Left forelimb (tissue), 1 donor: ENCODE measurements around the gene SLC38A5.
"Not testable (repeated sequence)": the region's sequence is repeated elsewhere in the genome, so short reads cannot be mapped to it uniquely, and the experiment has no call there.

Experiments used
- DNase-seq: peaks from one replicate; pipeline ENCODE4 v3.0.0-alpha.2; 2018; ENCODE audit warnings: low spot score

The SLC38A5 gene

DNA sequence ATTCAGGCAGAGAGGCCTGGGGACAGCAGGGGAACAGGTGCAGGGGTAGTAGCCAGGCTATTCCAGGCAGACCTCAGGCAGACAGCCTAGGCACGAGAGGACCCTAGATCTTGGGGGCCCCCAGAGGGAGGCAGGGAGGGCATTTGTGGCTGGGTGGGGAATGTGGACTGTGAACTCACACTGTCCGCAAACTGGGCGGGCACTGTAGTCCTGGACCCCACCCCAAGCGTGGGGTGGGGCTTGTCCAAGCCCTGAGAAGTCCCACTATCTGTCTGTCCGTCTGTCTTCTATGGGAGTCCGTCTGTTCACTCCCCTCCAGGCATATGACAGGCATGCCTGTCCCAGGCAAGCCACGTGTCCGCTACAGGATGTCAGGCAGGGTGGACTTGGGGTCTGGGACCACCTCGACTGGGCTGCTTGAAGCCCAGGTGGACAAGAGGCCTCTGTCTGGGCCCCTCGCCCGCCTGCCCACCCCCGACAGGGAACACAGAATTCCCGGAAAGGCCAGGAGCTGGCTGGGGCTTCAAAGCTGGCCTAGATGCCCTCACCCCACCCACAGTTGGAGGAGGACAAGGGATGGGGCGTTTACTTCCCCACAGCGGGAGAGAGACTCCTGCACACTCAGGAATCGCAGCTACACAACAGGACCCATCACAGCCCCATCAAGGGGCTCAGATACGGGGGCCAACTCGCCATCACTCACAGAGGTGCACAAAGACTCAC lies at the start of gene SLC38A5:
TSS of gene SLC38A5 (minus strand) at position 151 of the 723 bp plus-strand sequence. CDS start 2,336 bp downstream, outside the sequence.
- no peak for DNase-seq

- not testable (repeated sequence) for DNase-seq
These were observed 49.4 kb upstream of the SLC38A5 start for GRCh38 chrX:48519481-48519880.

GRCh38 chrX:48516987-48517386 lies 46.9 kb upstream of the SLC38A5 start:
- DNase-seq = no peak

DNA sequence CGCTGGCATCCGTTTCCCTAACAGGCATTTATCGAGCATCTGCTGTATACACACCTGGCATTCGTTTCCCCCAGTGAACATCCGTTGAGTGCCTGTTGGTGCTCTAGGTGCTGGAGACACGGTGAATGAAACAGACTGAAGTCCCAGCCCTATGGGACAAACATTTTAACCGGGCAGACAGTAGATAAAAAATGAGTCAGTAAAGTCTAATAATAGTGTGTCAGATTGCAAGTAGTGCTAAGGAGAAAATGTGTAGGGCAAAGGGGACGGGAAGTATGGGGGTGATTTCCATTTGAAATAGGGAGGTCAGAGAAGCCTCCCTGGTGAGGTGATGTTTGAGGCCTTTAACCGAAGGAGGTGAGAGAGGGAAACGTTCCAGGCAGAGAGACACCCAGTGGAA lies 46.2 kb upstream of the SLC38A5 start:
- no peak for DNase-seq

DNA sequence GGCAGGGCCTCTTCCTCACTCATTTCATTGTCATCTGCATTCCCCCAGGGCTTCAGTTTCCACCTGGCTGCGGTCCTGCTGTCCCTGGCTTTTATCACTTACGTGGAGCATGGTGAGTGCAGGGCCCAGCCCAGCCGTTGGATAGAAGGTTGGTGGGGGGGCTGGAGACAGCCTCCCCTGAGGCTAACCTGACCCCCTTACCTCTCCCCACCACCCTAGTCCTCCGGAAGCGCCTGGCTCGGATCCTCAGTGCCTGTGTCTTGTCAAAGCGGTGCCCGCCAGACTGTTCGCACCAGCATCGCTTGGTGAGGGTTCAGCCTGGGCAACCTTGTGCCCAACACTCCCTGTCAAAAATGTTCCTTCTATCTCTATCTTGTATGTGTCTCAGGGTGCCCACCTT lies 45.8 kb upstream of the SLC38A5 start:
- no peak for DNase-seq

DNA sequence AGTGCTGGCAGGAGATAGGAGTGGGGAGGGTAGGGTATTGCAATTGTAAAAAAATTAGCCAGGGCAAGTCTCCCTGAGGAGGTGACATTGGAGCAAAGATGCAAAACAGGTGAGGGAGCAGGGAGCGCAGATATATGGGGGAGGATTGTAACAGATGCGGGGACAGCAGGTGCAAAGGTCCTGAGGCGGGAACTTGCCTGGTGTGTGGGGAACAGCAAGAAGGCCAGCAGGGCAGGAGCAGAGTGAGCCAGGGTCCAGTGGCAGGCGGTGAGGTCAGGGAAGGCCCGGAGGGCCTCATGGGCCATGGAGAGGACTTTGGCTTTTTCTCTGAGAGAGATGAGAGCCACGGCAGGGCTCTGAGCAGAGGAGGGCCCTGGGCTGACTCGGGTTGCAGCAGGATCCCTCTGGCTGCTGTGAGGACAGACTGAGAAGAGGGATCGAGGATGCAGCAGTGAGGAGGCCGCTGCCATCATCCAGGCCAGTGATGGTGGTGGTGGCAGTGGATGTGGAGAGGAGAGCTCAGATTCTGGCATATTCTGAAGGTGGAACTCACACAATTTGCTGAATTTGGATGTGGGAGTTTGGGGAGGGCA lies 44.9 kb upstream of the SLC38A5 start:
- no peak for DNase-seq

- DNase-seq = no peak
These were observed 44.2 kb upstream of the SLC38A5 start for GRCh38 chrX:48514126-48514806.

DNA sequence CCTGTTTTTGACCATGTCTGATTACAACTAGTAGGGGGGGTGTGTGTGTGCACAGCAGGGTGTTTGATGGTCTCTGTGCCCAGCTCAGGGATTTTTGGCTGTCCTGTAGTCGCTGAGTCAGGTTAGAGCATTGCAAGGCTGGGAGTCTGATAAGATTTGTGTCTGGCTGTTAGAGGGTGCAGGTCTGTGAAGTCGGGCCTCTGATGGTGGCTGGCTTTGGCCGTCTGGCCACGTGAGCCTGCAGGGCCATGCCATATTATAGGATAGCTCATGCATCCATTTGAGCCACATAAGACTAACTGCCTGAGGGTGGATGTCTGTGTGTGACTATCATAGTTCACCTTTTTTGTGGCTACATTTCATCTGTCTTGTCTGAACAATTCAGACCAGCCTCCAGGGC lies 43.6 kb upstream of the SLC38A5 start:
- no peak for DNase-seq

DNA sequence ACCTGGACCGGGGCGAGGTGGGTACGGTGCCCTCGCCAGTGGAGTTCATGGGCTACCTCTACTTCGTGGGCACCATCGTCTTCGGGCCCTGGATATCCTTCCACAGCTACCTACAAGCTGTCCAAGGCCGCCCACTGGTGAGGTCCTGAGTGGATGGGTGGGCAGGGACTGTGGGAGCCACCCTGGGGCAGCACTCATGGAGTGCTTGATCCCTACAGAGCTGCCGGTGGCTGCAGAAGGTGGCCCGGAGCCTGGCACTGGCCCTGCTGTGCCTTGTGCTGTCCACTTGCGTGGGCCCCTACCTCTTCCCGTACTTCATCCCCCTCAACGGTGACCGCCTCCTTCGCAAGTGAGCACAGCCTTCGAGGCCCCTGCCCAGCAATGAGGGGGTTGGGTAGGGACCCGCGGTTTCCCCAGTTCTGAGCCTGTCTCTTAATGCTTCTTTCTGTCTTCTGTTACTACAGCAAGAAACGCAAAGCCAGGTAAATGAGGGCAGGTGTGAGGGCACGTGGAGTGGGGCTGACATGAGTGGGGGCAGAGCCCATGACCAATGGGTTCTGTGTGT lies 42.4 kb upstream of the SLC38A5 start:
- no peak for DNase-seq

- no peak for DNase-seq
These were observed 41.5 kb upstream of the SLC38A5 start for GRCh38 chrX:48511560-48511959.

- DNase-seq = no peak
These were observed 39.6 kb upstream of the SLC38A5 start for GRCh38 chrX:48509619-48510018.

DNA sequence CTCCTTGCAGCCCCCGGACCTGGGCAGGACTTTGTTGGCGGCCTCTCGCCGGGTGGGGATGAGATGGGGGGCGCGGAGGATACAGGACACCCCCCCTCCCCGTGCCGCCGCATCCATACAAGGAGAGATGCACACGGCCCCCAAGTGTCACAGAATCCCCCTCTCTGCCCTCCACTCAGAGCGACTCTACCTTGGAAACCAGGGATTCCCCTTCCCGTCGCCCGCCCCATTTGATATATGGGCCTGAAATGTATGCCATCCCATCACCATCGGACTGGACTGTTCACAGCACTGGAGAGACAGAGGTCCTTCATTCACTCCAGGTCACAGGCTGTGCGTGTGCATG lies 39.2 kb upstream of the SLC38A5 start:
- DNase-seq = no peak

DNA sequence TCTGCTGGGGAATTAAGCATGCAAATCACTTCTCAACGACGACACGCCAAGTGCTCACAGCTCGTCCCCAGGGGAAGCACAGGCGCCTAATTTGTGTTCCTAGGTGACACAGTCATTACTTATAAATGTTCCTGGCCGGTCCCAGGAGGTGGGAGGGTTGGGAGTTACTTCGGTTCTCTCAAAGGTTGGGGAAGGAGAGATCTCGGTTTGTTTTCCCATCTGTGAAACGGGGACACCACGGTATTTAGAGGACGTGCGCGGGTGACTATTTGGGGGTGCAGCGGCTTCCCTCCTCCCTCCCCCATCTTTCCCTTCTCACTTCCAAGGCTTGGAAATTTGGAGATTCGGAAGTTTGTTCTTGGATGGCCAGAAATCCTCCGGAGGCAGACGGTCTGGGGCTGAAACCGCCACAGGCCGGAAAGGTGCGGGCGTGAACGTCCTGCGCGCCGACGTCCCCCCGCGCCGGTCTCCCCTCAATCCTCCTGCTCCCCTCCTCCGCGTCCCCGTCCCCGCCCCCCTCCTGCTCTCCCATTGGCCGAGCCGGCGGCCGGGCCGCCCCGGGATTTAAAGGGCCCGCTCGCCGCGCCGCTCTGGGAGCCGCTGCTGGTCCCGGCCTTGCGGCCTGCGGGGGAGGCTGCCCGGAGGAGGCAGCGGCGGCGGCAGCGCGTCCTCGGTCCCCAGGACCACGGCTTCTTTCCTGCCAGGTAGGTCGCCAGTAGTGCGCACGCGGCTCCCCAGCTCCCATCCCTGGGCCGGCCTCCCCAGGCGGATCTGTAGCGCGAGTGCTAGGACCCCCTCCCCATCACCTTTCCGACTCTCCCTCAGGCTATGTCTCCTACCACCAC lies 38.6 kb upstream of the SLC38A5 start, which contains the start of gene PORCN:
TSS of gene PORCN (plus strand) at position 593 of the 845 bp plus-strand sequence. CDS start 829 bp downstream, outside the sequence.
- peak; percentile 80 for DNase-seq

- no peak for DNase-seq
These were observed 37.2 kb upstream of the SLC38A5 start for GRCh38 chrX:48507246-48507645.

DNA sequence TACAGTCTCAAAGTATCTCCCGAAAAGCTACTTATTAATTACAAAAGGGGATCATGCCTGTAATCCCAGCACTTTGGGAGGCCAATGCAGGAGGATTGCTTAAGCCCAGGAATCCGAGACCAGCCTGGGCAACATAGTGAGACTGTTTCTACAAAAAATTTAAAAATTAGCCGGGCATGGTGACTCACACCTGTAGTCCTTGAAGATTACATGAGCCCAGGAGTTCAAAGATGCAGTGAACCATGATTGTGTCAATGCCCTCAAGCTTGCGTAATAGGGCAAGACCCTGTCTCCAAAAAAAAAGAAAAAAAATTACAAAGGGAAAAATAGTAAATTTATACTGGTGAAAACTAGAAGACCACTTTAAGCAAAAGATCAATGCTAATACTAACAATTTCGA lies 35.4 kb upstream of the SLC38A5 start:
- DNase-seq = no peak

- no peak for DNase-seq
These were observed 34.2 kb upstream of the SLC38A5 start for GRCh38 chrX:48504261-48504660.

DNA sequence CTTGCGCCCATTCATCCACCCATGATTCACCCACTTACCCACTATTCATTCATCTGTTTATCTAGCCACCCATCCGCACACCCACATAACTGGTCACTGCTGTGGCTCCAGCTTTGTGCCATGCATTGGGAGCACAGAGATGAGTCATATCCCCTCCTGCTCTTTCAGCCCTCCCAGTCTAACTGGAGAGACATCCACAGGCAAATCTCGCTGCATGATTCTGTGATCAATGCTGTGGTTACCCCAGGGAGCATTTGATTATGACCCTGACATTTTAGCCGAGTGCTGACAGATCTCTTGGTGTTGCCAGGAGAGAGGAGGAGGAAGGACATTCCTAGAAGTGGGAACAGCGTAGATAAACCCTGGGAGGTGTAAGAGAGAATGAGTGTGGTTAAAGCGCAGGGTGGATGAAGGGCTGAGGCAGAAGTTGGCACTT lies 28.3 kb upstream of the SLC38A5 start:
- DNase-seq = no peak

DNA sequence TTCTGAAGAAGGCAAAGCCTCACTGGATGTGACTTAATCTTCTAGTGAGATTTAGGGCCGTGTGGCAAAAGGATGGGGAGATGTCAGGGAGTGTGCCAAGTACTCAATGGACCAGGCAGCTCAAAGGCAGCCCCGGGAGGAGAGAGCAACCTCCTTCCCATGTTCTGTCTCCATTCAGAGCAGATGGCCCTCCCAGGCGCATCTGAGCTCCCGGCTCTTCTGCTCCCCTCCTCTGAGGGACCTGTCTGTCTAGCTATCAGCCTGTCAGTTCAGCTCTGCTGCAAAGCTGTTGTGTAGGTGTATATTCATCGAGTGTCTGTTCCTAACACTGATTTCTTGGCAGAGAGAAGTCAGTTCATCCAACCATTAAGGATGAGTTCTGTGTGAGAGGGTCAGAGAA lies 27.8 kb upstream of the SLC38A5 start:
- DNase-seq = no peak

- no peak for DNase-seq
These were observed 26.6 kb upstream of the SLC38A5 start for GRCh38 chrX:48496660-48497059.

DNA sequence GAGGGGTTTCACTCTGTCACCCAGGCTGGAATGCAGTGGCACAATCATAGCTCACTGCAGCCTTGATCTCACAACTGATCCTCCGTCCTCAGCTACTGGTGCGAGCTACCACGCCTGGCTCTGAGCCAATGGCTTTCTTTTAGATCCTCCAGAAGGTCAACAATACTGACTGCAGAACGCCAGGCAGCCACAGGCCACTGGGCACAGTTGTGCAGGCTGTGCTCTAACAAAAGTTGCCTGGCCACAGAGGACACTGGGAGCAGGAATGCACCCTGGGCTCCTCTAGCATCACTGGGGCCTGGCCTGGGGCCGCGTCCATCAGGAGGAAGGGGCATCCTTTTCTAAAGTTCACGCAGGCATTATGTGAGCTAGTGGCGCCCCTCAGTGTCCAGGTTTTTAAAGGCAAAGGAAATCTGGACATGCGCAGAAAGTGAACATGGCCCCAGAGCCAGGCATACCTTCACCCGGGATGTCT lies 23.9 kb upstream of the SLC38A5 start:
- no peak for DNase-seq

DNA sequence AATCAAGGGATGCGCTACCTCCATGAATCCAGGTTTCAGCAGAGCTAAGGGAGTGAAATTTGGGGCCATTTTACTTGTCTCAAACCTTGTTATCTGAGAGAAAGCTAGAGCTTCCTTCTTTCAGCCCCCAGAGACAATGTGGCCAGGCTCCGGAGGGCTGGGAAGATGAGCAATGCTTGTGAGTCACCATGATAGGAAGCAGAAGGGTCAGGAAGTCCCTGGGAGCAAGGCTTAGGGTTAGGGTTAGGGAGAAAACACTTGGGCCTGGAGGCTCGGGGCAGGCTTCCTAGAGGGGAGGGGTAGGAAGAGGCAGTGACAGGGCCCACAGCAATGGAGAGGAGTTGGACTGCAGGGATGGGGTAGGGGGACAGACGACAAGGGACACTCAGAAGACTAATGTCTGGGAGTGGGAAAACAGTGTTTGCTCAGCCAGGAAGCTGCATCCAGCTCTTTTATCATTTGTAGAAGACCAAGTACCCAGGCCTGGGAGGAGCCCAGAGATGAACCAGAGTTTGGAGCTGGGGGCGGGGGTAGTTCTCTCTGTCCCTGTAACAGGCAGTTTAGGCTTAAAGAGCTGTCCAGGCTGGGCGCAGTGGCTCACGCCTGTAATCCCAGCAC lies 22.3 kb upstream of the SLC38A5 start:
- DNase-seq = no peak
